Gastroesophageal sphincter (tissue), 4 donors: Measurements from ENCODE around the gene EME2. TPM values are rescaled to one million over a fixed set of nuclear protein-coding genes. Genes with fewer than 3 reads are reported as not detected.
A peak's percentile ranks its signal among the peaks of the same experiment; 100 is the strongest.

Source experiments
- ATAC-seq: fragments of 150-250 bp; one replicate; pipeline ENCODE4 v1.9.1; 2016; ENCODE audit warnings: mild to moderate bottlenecking, moderate library complexity
- H3K27ac ChIP-seq, 4 donors: fragments of 200-600 bp; sonication (generic) in 3 of 4; 1 replicate in 3 of 4; 2 replicates in 1 of 4; pipeline ENCODE4 v1.5.1; 2016 to 2019
- H3K27me3 ChIP-seq: fragments of 200-600 bp; sonication (generic); one replicate; pipeline ENCODE4 v1.5.1; 2019
- H3K36me3 ChIP-seq, 2 donors: fragments of 200-600 bp; sonication (generic); one replicate each; pipeline ENCODE4 v1.5.1; 2019; ENCODE audit warnings: control low read depth in 1 of 2
- H3K4me1 ChIP-seq, 3 donors: fragments of 200-600 bp; sonication (generic); 1 replicate in 2 of 3; 2 replicates in 1 of 3; pipeline ENCODE4 v1.5.1; 2016 to 2019; ENCODE audit warnings: control low read depth in 2 of 3
- H3K4me3 ChIP-seq, 2 donors: fragments of 200-600 bp; sonication (generic); one replicate each; pipeline ENCODE4 v1.5.1; 2019; ENCODE audit warnings: mild to moderate bottlenecking in 1 of 2, moderate library complexity in 1 of 2
- H3K9me3 ChIP-seq, 3 donors: fragments of 200-600 bp; sonication (generic); one replicate each; pipeline ENCODE4 v1.5.1; 2017 to 2019; ENCODE audit warnings: control low read depth in 2 of 3
- EP300 ChIP-seq: sonication (generic); formaldehyde crosslinking; IDR thresholded peaks from one replicate; pipeline ENCODE4 v1.6.1; 2017; ENCODE audit warnings: antibody characterized with exemption, mild to moderate bottlenecking
- POLR2A ChIP-seq, 2 donors: fragments of 450-650 bp; IDR thresholded peaks; one replicate each; pipeline ENCODE4 v1.6.1; 2017; ENCODE audit warnings: antibody characterized with exemption in 2 of 2, mild to moderate bottlenecking in 2 of 2, moderate library complexity in 1 of 2
- POLR2AphosphoS5 ChIP-seq: sonication (generic); formaldehyde crosslinking; IDR thresholded peaks from one replicate; pipeline ENCODE4 v1.6.1; 2017; ENCODE audit warnings: antibody characterized with exemption
- WGBS, 2 donors: methylation state at CpG; one replicate each; pipeline ENCODE4 v1.1.5; 2018; ENCODE audit warnings: low coverage in 1 of 2; 5-methylcytosine and 5-hydroxymethylcytosine counted together
- small RNA-seq, 4 donors: library from RNA; depleted of rRNA; stranded (forward); fragments of <200 nt; gene quantifications; one replicate each; pipeline ENCODE3, GENCODE V24; 2016
- total RNA-seq, 4 donors: library from RNA; depleted of rRNA; stranded (reverse); fragments of >200 nt; gene quantifications; one replicate each; pipeline ENCODE4 v1.1.0, GENCODE V29; 2016
- TF ChIP-seq, protein P1 (sequence below), 4 experiments: fragments of 200-600 bp in 2 of 4; fragments of 450-650 bp in 2 of 4; sonication (generic) in 1 of 4; IDR thresholded peaks; one replicate each; pipeline ENCODE4 v1.5.1; 2017 to 2019; ENCODE audit warnings: antibody characterized with exemption in 4 of 4, mild to moderate bottlenecking in 2 of 4, moderate library complexity in 2 of 4

Gene EME2
- total RNA-seq, 4 donors from 2014 or later: 4.6 to 20.4 (median 7.7) TPM

DNA sequence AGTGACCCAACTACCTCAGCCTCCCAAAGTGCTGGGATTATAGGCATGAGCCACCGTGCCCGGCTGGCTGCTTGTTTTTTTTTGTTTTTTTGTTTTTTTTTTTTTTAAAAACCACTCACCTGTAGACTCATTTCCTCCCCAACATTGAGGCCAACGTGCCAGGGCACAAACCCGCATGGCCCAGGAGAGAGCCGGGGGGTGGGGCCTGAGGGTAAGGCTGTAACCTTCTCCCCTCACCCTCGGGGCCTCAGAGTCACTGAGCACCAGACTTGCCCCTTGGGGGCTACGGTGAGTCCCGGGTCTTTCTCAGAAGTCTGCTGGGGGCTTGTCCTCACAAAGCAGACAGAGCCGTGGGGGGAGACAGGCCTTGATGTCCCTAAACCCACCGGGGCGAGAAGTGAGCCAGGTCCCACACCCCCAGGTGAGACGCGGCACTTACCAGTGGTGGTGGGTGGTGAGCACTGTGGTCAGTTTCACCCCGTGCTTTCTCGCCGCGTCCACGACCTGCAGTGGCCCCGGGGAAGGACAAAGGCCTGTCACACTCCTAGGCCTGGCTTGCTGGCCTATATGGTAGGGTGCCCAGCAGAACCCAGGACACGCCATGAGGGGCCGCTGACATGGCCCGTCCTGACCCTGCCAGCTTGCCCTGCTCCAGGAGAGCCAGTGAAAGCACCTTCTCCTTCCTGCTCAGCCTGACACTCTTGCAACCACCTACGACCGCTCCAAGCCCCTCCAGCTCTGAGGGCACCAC lies 49.4 kb downstream of the EME2 start:
- H3K27ac ChIP-seq: no peak overlapping the region
- no peaks in the 10 kb centered on the region for H3K9me3 ChIP-seq
- H3K36me3 ChIP-seq: peaks cover 0 to 60% of the 10 kb centered on the region in 2 donors
- no peak overlapping the region for H3K4me3 ChIP-seq
- peaks cover 0 to 41% (median 14%) of the 10 kb centered on the region in 3 donors for H3K4me1 ChIP-seq
- H3K27me3 ChIP-seq: no peaks in the 10 kb centered on the region
- WGBS, 2 donors: 76 to 86% methylated on average over 2 of the region's 24 CpGs
- no peak for ATAC-seq
- no peak for TF ChIP-seq POLR2AphosphoS5
- TF ChIP-seq POLR2A (IDR thresholded peaks at IDR 0.05): no peak
- TF ChIP-seq, protein P1, sequence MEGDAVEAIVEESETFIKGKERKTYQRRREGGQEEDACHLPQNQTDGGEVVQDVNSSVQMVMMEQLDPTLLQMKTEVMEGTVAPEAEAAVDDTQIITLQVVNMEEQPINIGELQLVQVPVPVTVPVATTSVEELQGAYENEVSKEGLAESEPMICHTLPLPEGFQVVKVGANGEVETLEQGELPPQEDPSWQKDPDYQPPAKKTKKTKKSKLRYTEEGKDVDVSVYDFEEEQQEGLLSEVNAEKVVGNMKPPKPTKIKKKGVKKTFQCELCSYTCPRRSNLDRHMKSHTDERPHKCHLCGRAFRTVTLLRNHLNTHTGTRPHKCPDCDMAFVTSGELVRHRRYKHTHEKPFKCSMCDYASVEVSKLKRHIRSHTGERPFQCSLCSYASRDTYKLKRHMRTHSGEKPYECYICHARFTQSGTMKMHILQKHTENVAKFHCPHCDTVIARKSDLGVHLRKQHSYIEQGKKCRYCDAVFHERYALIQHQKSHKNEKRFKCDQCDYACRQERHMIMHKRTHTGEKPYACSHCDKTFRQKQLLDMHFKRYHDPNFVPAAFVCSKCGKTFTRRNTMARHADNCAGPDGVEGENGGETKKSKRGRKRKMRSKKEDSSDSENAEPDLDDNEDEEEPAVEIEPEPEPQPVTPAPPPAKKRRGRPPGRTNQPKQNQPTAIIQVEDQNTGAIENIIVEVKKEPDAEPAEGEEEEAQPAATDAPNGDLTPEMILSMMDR (IDR thresholded peaks at IDR 0.05): no peak
- no peak for TF ChIP-seq EP300

DNA sequence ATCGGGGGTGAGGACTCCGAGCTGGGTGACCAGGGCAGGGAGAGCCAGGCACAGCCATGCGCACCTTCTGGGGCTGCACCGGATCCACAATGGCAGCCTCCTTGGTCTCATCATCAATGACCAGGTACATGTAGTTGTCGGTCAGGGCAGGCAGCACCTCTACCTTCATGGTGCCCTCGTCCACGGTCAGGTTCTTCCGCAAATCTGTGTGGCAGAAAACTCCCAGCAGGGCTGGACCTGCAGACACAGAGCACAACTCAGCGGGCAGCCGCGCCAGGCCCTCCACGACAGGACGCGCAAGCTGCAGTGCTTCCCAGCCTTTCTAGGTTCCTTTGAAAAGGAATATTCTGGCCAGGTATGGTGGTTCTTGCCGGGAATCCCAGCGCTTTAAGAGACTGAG lies 50.2 kb downstream of the EME2 start:
- no peak for ATAC-seq
- Histone ChIP-seq H3K27ac (no peak overlapping the region), H3K4me1 (peaks cover 0 to 46% (median 16%) of the 10 kb centered on the region in 3 donors), H3K27me3 (no peaks in the 10 kb centered on the region), H3K4me3 (no peak overlapping the region), H3K36me3 (peaks cover 0 to 53% of the 10 kb centered on the region in 2 donors), H3K9me3 (no peaks in the 10 kb centered on the region)
- WGBS, 2 donors: 89% methylated on average over 11 of the region's 16 CpGs; no CpG with 5 or more reads in 1 of the 2 donors
- TF ChIP-seq POLR2AphosphoS5 (no peak), POLR2A (IDR thresholded peaks at IDR 0.05) (no peak), EP300 (no peak)
- TF ChIP-seq, protein P1 (IDR thresholded peaks at IDR 0.05): no peak

DNA sequence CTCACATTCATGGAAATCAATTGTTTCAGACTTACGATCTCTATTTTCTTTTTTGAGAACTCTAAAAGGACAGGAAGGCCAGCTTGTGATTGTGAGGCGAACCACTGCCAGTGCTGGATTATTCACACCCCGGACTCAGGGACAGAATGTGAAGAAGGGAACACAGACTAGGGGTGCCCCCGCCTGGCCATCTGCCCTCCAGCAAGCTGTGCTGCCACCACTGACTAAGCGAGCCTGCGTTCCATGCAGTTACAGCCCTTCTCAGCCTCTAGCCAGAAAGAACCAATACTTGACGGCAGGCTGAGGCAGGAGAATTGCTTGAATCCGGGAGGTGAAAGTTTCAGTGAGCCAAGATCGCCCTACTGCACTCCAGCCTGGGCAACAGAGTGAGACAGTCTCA lies 51.2 kb downstream of the EME2 start:
- Histone ChIP-seq H3K27me3 (no peaks in the 10 kb centered on the region), H3K9me3 (no peaks in the 10 kb centered on the region), H3K4me3 (no peak overlapping the region), H3K27ac (no peak overlapping the region), H3K36me3 (peaks cover 0 to 42% of the 10 kb centered on the region in 2 donors), H3K4me1 (peaks cover 0 to 57% (median 18%) of the 10 kb centered on the region in 3 donors)
- WGBS, 2 donors: 51 to 57% methylated on average over 5 to 6 of the region's 9 CpGs
- no peak for TF ChIP-seq EP300
- TF ChIP-seq POLR2AphosphoS5: no peak
- TF ChIP-seq, protein P1 (IDR thresholded peaks at IDR 0.05): no peak
- no peak for TF ChIP-seq POLR2A (IDR thresholded peaks at IDR 0.05)
- ATAC-seq: no peak

DNA sequence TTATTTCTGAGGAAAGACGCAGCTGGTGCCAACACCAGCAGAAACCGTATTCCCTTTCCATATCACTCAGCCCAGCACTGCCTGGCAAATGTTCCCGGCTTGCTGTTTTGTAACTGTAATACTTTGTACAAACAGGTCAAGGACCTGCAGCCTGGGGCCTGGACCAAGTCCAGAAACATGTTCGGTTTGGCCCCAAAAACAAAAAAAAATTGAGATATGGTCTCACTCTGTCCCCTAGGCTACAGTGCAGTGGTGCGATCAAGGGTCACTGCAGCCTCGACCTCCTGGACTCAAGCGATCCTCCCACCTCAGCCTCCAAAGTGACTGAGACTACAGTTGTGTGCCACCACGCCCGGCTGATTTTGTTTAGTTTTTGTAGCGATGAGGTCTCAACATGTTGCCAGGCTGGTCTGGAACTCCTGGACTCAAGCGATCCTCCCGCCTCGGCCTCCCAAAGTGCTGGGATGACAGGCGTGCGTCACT lies 52.8 kb downstream of the EME2 start:
- no peaks in the 10 kb centered on the region for H3K27me3 ChIP-seq
- TF ChIP-seq POLR2A (IDR thresholded peaks at IDR 0.05) (no peak), EP300 (no peak), POLR2AphosphoS5 (no peak)
- TF ChIP-seq, protein P1 (IDR thresholded peaks at IDR 0.05): no peak
- H3K4me1 ChIP-seq: peaks cover 0 to 73% (median 23%) of the 10 kb centered on the region in 3 donors
- peak overlapping the region in 3 of 4 donors; percentile 91 to 96 (median 92) for H3K27ac ChIP-seq
- ATAC-seq: no peak
- 50 to 67% methylated on average over 5 to 7 of the region's 15 CpGs for WGBS, 2 donors
- H3K4me3 ChIP-seq: peak overlapping the region; percentile 57 to 79
- peaks cover 0 to 31% of the 10 kb centered on the region in 2 donors for H3K36me3 ChIP-seq
- H3K9me3 ChIP-seq: no peaks in the 10 kb centered on the region

Small RNA genes lying within 50 kb of the gene (small RNA-seq; reads per million reads assigned to genes)
- 0 to 0.55 (median 0.18) reads per million in 4 donors for gene MIR3177

Other genes starting within 250 kb of the EME2 start
- 10 to 100 TPM; 28.6 to 48.2 (median 36.6) TPM for gene TMEM204, start 239.1 kb upstream of the EME2 start, total RNA-seq
- 10 to 100 TPM; 18.6 to 36.3 (median 27.2) TPM for gene IFT140, start 160.7 kb upstream of the EME2 start, total RNA-seq
- gene CRAMP1, start 160.4 kb upstream of the EME2 start, total RNA-seq: 10 to 100 TPM in 2 of 4 donors, 1 to 10 TPM in 2; 9.0 to 15.1 (median 11.3) TPM
- gene JPT2, start 94.5 kb upstream of the EME2 start, total RNA-seq: 10 to 100 TPM; 21.4 to 49.9 (median 31.6) TPM
- gene MAPK8IP3, start 66.6 kb upstream of the EME2 start, total RNA-seq: 10 to 100 TPM; 12.0 to 66.8 (median 33.1) TPM
- 100 to 1,000 TPM in 1 of 4 donors, 10 to 100 TPM in 3; 49.9 to 106 (median 87.2) TPM for gene NME3, start 1.3 kb upstream of the EME2 start, total RNA-seq
- gene MRPS34, start 324 bp downstream of the EME2 start, total RNA-seq: 10 to 100 TPM; 44.4 to 72.8 (median 61.3) TPM
- gene SPSB3, start 9.8 kb downstream of the EME2 start, total RNA-seq: 10 to 100 TPM; 52.4 to 81.1 (median 75.4) TPM
- 10 to 100 TPM; 64.4 to 92.2 (median 80.6) TPM for gene NUBP2, start 10.2 kb downstream of the EME2 start, total RNA-seq
- 1 to 10 TPM in 1 of 4 donors, under 1 TPM in 2, not detected in 1; 0.47 to 1.1 (median 0.67) TPM for gene IGFALS, start 20.9 kb downstream of the EME2 start, total RNA-seq
- 100 to 1,000 TPM; 124 to 245 (median 175) TPM for gene HAGH, start 54.0 kb downstream of the EME2 start, total RNA-seq
- 10 to 100 TPM; 22.9 to 44.0 (median 30.2) TPM for gene FAHD1, start 54.4 kb downstream of the EME2 start, total RNA-seq
- gene MEIOB, start 99.4 kb downstream of the EME2 start, total RNA-seq: not detected
- gene HS3ST6, start 145.6 kb downstream of the EME2 start, total RNA-seq: not detected
- 10 to 100 TPM; 23.8 to 53.7 (median 44.8) TPM for gene MSRB1, start 170.4 kb downstream of the EME2 start, total RNA-seq
- gene RPL3L, start 181.9 kb downstream of the EME2 start, total RNA-seq: not detected
- 100 to 1,000 TPM; 214 to 400 (median 243) TPM for gene NDUFB10, start 186.7 kb downstream of the EME2 start, total RNA-seq
- 1,000 to 10,000 TPM in 3 of 4 donors, 100 to 1,000 TPM in 1; 899 to 1,585 (median 1,295) TPM for gene RPS2, start 192.0 kb downstream of the EME2 start, total RNA-seq
- gene RNF151, start 194.0 kb downstream of the EME2 start, total RNA-seq: not detected
- 10 to 100 TPM; 26.7 to 38.6 (median 33.2) TPM for gene TBL3, start 199.2 kb downstream of the EME2 start, total RNA-seq
- gene NOXO1, start 208.7 kb downstream of the EME2 start, total RNA-seq: 1 to 10 TPM in 2 of 4 donors, not detected in 2; 1.0 to 1.1 TPM
- 10 to 100 TPM; 12.8 to 45.6 (median 25.1) TPM for gene GFER, start 211.4 kb downstream of the EME2 start, total RNA-seq
- 1 to 10 TPM in 3 of 4 donors, not detected in 1; 1.2 to 5.1 (median 3.1) TPM for gene SYNGR3, start 217.2 kb downstream of the EME2 start, total RNA-seq
- gene ZNF598, start 237.0 kb downstream of the EME2 start, total RNA-seq: 10 to 100 TPM; 28.5 to 43.0 (median 34.6) TPM
- gene NPW, start 247.0 kb downstream of the EME2 start, total RNA-seq: not detected